GM18907 (cell line): Measurements from ENCODE around the gene EXD1.
A peak's percentile ranks its signal among the peaks of the same experiment; 100 is the strongest.

Experiments used
- ATAC-seq: cut with Tn5 transposase; IDR thresholded peaks from one replicate; pipeline ENCODE4 v1.9.1; 2021; ENCODE audit warnings: mild to moderate bottlenecking, moderate library complexity; ENCODE audit not compliant: unreplicated experiment

The EXD1 gene

DNA sequence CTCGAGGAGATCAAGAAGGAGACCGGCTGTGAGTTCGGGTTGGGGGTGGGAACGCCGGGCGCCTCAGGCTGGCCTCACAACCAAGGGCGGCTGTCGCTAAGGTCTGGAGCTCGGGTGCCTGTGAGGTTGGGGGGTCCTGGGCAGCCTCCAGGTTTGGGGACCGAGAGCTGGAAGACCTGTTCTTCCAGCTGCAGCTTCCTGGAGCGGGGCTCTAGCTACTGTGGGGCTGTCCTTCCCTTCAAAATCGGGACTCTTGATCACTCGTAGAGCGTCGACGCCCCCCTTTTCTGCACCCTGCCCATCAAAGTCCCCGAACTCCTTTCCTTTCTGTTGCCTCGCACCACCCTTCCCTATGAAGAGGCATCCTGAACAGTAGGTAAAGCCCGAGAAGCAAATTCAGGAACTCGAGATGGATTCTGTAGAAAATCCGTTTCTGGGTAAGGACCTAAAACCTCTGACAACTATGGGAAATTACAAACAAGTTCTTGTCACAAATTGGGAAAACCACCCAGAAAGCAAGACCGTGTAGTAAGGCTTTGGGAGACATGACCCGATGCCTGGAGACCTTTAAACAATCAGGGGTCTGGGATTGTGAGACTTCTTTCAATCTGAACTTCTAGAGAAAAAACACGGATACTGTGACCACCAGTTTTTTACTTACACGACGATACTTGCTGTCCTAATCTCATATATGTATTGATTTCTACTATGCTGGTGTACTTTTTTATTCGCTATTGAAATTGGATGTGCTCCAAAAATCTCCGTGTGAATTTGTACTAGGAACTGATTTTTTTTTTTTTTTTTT is 1.1 kb upstream of the EXD1 start:
- ATAC-seq = peak; percentile 41

DNA sequence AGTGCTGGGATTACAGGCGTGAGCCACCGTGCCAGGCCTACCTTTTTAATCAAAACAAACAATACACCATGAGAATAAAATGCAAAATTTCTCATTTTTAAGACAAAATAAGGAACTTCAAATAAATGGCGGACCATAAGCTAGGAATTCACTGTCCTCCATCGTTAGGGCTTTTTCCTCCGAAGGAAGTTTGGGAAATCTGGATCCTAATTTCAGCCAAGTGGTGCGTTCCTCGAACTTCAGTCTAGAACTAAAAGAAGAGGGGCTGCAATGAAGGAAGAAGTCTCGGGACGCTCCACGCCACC is 260 bp downstream of the EXD1 start:
- ATAC-seq = no peak

DNA sequence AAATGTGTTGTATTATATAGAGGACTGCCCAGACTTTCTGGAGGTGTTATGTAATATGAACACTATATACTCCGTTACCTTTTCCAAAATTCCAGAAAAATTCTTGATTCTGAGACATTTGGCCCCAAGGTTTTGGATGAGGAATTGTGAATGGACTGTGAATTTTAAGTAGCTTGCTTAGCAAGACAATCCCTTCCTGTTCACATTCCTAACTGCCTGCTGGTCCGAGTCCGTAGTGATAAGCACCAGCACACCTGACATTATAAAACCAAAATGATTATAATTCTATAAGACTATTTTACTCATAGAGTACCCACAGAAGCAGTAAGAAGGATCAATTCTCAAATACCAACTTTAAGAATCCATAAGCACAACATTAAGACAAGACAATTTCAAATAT is 11.2 kb downstream of the EXD1 start:
- no peak for ATAC-seq

DNA sequence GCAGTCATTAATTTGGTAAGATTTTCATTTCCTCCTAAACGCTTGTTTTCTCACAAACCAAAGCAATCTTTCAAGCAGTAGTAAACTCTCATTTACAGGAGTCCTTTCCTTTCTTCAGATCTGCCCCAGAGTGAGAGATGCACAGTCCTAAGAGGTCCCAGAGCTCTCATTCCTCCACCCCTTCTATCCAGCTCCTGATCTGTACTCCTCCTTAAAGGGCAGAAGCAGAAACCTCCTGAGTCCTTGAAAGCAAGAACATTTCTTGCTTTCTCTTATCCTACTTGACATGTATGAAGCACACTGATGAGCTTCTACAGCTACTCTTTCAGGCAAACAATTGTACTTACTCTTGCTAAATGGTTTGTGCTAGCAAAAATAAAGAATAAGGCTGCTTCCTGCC is 11.7 kb downstream of the EXD1 start:
- ATAC-seq = no peak

DNA sequence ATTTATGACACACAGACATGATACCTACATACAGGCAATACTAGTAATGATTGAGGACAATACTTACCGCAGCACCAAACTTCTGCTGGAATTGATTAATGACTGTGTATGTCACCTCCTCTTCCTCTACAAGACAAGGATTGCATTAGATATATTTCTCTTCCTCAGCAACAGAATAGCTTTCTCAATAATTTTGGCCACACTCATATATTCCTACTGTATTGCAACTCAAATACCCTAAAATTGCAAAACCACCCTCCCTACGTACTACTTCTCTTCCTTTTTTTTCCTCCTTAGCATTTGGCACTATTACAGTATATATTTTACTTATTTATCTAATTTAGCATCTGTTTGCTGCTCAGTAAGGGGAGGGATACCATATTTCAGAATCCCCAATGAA is 14.8 kb downstream of the EXD1 start:
- ATAC-seq = no peak

DNA sequence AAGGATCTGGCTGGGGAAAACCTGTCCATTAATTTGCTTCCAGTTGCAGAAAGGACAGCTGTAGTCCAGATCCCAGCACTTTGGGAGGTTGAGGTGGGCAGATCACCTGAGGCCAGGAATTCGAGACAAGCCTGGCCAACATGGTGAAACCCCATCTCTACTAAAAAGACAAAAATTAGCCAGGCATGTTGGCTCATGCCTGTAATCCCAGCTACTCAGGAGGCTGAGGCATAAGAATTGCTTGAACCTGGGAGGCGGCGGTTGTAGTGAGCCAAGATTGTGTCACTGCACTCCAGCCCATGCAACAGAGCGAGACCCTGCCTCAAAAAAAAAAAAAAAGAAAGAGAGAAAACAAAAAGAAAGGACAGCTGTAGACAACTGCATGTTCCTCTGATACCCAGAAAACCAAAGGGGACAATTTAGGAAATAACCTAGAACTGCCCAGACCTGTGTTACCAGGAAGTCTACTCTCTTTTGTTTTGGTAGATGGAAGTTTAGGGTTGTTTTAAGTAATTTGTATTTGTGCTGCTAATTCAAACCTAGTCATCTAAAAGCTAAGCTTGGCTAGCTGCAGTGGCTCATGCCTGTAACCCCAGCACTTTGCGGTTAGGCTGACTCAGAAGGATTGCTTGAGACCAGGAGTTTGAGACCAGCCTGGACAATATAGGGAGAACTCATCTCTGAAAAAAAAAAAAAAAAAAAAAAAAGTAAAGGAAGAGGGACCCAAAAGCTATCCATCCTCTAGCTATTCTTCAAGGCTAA is 22.7 kb downstream of the EXD1 start:
- no peak for ATAC-seq

DNA sequence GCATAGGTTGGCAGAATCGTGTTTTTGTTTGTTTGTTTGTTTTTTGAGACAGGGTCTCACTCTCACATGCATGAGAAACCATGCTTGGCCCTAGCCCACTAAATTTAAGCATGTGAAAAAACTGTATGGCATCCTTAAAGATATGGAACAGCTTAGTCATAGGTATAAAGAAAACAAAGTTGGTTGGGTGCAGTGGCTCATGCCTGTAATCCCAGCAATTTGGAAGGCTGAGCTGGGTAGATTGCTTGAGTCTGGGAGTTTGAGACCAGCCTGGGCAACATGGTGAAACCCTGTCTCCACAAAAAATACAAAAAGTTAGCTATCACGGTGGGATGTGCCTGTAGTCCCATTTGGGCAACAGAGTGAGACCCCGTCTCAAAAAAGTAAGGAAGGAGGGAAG is 25.2 kb downstream of the EXD1 start:
- ATAC-seq = no peak

DNA sequence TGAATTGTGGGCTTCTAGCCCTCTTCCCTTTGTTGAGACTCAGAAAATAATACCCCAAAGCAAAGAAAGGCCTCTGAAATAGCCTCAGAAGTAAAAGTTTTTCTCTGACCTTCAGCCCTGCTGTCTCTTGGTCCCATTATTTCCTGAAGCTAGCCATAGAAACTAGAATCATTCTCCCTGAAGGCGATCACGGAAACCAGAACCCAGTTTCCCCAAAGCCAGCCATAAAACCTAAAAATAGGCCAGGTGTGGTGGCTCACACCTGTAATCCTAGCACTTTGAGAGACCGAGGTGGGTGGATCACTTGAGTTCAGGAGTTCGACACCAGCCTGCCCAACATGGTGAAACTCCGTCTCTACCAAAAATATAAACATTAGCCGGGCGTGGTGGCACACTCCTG is 27.2 kb downstream of the EXD1 start:
- ATAC-seq = no peak

DNA sequence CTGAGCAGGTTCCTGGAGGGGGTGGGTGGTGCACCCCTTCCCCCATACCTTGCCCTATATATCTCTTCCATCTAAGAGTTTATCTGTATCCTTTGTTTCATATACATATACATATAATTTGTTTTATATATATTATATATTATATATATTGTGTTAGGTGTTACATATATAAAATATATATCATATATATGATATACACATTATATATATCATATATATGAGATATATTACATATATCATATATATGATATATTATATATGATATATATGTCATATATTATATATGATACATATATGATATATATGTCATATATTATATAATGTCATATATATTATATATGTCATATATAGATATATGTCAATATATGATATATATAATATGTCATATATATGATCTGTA is 31.1 kb downstream of the EXD1 start:
- ATAC-seq = no peak

DNA sequence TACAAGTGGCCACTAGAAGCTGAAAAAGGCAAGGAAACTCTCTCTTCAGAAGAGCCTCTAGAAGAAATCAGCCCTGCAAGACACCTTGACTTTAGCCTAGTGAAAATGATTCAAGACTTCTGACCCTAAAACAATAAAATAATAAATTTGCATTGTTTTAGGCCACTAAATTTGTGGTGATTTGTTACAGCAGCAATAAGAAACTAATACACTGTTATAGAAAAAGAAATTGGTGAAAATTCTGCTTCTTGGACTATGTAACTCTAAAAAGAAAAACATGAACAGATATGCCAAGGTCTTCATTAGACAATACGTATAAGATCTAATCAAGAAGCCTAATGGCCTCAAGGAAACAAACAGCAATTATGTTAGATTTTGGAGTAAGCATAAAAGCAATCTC is 36.1 kb downstream of the EXD1 start:
- no peak for ATAC-seq

DNA sequence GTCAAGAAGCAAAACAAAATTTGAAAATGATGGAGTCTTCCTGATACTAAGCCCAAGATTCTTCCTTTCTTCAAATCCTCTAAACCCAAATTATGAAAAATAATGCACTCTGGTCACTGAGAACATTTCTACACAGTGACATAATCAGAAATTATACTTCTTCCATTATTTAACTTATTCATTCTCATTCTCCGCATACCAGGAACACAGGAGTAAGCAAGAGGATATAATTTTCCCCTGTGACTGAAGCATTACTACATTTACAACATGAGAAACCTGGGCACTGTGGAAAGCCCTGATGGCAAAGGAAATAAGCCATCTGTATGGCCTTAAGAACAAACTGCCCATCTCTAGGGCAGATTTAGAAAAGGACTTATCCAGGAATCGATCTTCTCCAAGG is 47.0 kb downstream of the EXD1 start:
- ATAC-seq = no peak

DNA sequence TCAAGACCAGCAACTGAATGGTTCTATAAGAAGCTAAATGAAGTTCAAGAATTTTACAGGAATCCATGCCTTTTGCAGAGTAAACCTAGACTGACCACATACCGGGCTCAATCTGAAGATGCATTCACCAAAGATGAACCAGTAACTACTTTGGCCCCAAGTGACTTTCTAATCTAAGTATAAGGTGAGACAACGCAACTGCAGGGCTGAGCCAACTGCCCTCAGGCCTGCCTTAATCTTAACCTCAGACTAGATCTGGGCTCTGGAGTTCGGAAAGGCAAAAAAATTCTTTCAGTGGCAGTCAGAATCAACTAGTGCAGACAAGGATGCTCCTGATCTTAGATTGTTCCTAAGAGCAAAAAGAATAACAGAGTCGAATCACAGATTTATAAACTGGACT is 48.3 kb downstream of the EXD1 start:
- ATAC-seq = no peak

DNA sequence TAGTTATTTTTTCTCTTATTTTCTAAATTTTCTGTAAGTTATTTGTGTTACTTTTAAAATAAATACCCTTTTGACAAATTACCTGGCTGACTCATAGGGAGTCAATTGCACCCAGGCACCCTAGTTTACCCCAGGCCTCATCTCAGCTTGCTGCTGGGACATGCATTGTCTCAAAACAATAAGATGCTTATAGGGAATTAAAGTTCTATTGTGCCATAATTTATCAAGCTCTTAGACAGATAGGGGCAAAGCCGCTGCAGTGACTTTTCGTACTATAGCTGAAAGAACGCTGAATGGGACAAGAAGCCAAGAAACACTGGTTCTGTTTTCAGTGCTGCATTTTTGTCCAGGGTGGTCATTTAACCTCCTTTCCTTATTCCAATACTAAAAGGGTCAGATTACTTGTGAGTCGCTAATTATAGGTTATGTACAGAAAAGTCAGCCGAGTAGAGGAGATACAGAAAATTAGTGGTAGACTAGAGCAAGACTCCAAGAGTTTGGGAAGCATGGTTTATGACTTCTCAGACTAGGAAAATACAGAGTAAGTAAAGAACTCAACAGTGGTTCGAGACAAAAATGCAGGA is 50.3 kb downstream of the EXD1 start:
- ATAC-seq = no peak

DNA sequence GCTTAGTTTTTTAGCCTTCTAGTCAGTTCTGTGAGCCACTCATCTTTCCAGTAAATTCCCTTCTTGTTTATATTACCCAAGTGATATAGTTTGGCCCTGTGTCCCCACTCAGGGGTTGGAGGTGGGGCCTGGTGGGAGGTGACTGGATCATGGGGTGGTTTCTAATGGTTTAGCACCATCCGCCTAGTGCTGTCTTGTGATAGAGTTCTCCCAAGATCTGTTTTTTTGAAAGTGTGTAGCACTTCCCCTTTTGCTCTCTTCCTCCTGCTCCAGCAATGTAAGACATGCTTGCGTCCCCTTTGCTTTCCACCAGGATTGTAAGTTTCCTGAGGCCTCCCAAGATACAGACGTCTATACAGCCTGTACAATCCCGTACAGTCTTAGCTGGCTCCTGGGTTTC is 60.8 kb downstream of the EXD1 start:
- ATAC-seq = no peak

DNA sequence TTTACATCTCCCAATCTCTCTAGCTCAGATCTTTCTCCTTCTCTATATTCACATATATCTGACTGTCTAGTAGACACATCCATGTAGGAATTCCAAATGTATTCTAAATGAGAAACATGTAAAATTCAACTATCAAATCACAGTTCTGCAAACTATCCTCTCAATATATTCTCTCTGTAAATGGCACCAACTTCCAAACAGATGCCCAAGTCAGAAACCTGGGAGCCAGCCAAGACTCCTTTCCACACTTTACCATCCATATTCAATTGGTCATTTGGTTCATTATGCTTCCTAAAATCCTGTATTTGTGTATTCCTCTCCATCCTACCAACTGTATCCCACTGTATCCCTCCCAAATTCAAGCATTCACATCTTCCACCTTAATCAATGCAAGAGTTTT is 61.5 kb downstream of the EXD1 start:
- no peak for ATAC-seq

DNA sequence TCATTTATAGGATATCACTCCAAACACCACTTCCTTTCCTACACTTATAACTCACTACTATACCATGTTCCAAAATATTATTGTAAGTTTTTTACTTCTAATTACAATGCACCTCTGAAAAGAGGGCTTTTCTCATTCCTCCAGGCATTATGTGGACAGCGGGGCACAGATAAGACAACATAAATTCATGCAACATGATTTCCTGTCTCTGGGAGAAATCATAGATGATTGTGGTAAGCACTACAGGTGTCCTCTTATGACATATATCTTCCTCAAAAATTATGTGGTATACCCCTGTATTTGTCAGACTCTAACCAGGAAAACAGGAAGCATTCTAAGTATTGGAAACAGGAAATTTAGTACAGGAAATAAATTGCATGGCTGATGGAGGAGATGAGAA is 68.8 kb downstream of the EXD1 start:
- ATAC-seq = no peak

DNA sequence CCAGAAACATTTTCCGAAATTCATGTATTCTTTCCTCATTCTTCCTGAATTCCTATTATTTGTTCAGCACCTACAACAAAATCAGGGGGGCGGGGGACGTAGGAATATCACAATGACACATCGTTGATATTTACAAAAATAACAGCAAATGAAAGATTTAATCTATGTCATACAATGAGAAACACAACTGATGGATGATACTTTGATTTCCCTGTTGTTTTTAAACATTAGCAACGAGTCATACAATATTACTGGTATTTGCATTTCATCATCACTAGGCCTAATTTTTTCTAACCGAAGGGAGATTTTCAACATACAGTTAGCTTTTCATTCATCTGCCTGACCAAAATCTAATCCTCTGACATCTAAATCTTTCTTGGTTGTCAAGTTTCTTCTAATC is 69.2 kb downstream of the EXD1 start:
- no peak for ATAC-seq

DNA sequence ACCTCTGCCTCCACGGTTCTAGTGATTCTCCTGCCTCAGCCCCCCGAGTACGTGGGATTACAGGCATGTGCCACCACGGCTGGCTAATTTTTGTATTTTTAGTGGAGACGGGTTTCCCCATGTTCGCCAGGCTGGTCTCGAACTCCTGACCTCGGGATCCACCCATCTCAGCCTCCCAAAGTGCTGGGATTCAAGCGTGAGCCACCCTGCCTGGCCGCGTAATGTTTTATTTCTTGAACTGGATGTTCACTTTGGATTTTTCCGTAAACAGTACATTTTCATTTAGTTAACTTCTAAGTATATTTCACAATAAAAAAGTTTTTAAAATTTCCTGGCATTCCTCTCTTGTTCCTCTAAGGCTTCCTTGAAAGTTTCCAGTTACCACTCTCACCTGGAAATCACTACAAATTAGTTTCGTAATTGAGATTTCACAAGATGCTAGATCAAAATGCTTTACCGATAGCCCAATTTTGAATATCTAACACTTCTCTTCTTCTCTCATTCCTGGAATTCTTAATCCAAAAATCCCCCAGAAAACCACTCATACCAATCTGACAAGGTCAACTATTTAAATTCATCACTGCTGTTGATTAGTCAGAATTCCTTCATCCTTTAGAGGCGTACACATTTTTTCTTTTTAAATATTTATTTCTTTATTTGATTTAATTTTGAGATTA is 69.8 kb downstream of the EXD1 start:
- ATAC-seq = no peak

DNA sequence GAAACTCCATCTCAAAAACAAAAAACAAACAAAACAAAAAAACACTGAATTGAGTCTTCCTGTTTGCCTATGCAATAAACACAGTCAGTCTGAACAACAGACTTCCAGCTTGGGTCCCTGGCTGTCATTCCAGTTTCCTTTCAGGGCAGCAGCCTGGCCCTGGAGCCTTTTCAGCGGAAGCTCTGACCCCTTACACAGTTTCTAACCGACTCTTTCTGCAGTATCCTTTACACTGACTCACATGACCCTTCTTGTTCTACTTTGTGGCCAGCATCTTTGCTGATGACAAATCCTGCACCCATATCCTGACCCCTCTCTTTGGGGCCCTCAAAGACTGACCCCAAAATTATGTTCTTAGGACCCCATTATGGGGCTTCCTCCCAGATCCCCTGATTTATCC is 76.1 kb downstream of the EXD1 start:
- no peak for ATAC-seq

DNA sequence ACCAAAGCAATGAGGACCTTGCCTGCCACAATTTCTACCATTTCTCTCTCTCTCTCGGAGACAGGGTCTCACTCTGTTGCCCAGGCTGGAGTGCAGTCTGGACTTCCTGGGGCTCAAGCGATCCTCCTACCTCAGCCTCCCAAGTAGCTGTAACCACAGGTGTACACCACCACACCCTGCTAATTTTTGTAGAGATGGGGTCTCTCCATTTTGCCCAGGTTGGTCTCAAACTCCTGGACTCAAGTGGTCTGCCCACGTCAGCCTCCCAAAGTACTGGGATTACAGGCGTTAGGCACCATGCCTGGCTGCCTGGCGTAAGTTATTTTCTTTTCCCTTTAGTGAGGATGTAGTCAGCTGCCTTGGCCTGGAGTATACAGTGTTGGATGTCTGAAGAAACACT is 76.8 kb downstream of the EXD1 start:
- no peak for ATAC-seq

DNA sequence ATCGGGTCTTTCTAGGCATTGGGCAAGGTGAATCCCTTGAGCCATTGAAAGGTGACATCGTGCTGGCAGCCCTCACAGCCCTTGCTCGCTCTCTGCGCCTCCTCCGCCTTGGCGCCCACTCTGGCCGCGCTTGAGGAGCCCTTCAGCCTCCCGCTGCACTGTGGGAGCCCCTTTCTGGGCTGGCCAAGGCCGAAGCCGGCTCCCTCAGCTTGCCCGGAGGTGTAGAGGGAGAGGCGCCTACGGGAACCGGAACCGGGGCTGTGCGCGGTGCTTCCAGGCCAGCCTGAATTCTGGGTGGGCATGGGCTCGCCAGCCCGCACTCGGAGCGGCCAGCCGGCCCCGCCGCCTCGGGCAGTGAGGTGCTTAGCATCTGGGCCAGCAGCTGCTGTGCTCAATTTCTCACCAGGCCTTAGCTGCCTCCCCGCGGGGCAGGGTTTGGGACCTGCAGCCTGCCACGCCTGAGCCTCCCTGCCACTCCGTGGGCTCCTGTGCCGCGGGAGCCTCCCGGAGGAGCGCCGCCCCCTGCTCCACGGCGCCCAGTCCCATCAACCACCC is 79.0 kb downstream of the EXD1 start:
- ATAC-seq = no peak

DNA sequence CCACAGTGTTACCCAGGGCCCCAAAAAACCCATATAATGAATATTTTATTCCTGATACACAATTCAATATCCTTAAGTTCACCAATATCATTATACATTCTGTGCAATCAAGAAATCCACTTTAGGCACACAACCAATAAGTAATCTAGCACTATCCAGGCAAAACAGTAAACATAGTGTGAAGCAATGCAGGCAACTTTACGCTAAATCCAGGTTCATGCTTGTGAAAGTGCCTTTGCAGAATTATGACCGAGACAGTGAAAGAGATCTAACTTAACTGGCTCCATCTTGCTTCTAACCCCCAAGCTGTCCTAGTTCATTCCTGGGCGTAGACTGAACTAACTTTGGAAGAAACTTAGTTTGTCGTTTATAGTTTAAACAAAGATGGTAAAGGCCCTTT is 80.3 kb downstream of the EXD1 start:
- no peak for ATAC-seq
